ENCODE data around the gene LMF2. TPM values are rescaled to one million over a fixed set of nuclear protein-coding genes. Genes with fewer than 3 reads are reported as not detected.

The LMF2 gene
- total RNA-seq, 1 experiment from 2014 or later = 37.3 TPM

- Histone ChIP-seq H3K4me3 (no peak overlapping the region), H3K36me3 (ENCODE audit: low read depth) (peaks cover 21% of the 10 kb centered on the region; the same call in 1 of the 2 replicates), H3K79me2 (ENCODE audit: low read depth) (peaks cover 37% of the 10 kb centered on the region), H3K27me3 (ENCODE audit: insufficient read depth, low read depth) (no peaks in the 10 kb centered on the region), H3K4me2 (no peak overlapping the region), H3K4me1 (replicated peaks; ENCODE audit: insufficient read depth) (no peaks in the 10 kb centered on the region), H2AFZ (no peak overlapping the region), H4K20me1 (ENCODE audit: insufficient read depth) (peaks cover 22% of the 10 kb centered on the region), H3K27ac (no peak overlapping the region), H3K9me3 (ENCODE audit: insufficient read depth, low read depth) (no peaks in the 10 kb centered on the region), H3F3A (ENCODE audit: insufficient read depth, low read depth) (peaks cover 5% of the 10 kb centered on the region; the same call in 1 of the 2 replicates), H3K9me2 (ENCODE audit: insufficient read depth) (no peaks in the 10 kb centered on the region)
- no peak for DNase-seq
- ChIA-PET POLR2A (ENCODE audit: unreplicated experiment) (no interaction called here), CTCF (no interaction called here)
- no peak for TF ChIP-seq CTCF (conservative IDR thresholded peaks at IDR 0.05)
- no peak for TF ChIP-seq EZH2 (IDR thresholded peaks at IDR 0.05; ENCODE audit: low read depth)
- intact Hi-C loops (cut with micrococcal nuclease; ENCODE audit: unreplicated experiment) = no loop called here
- no TSS peak for BruUV-seq (replicated peaks)
These were observed 10.2 kb upstream of the LMF2 start for GRCh38 chr22:50517495-50518260.

- BruUV-seq (replicated peaks) = no TSS peak
- H4K20me1 ChIP-seq (ENCODE audit: insufficient read depth) = peaks cover 18% of the 10 kb centered on the region
- peaks cover 21% of the 10 kb centered on the region; the same call in 1 of the 2 replicates for H3K36me3 ChIP-seq (ENCODE audit: low read depth)
- H3K27me3 ChIP-seq (ENCODE audit: insufficient read depth, low read depth) = no peaks in the 10 kb centered on the region
- TF ChIP-seq CTCF (conservative IDR thresholded peaks at IDR 0.05) = no peak
- TF ChIP-seq EZH2 (IDR thresholded peaks at IDR 0.05; ENCODE audit: low read depth) = no peak
- H3K79me2 ChIP-seq (ENCODE audit: low read depth) = peaks cover 42% of the 10 kb centered on the region
- no peak overlapping the region for H3K27ac ChIP-seq
- ChIA-PET POLR2A (ENCODE audit: unreplicated experiment) (no interaction called here), CTCF (no interaction called here)
- no peak overlapping the region for H3K4me2 ChIP-seq
- H3K4me3 ChIP-seq = no peak overlapping the region
- no peak for DNase-seq
- intact Hi-C loops (cut with micrococcal nuclease; ENCODE audit: unreplicated experiment) = no loop called here
- H3K4me1 ChIP-seq (replicated peaks; ENCODE audit: insufficient read depth) = no peaks in the 10 kb centered on the region
- no peak overlapping the region for H2AFZ ChIP-seq
- peaks cover 5% of the 10 kb centered on the region; the same call in 1 of the 2 replicates for H3F3A ChIP-seq (ENCODE audit: insufficient read depth, low read depth)
- H3K9me2 ChIP-seq (ENCODE audit: insufficient read depth) = no peaks in the 10 kb centered on the region
- H3K9me3 ChIP-seq (ENCODE audit: insufficient read depth, low read depth) = no peaks in the 10 kb centered on the region
These were observed 9.4 kb upstream of the LMF2 start for GRCh38 chr22:50516891-50517290.

- Histone ChIP-seq H3K4me2 (no peak overlapping the region), H4K20me1 (ENCODE audit: insufficient read depth) (peaks cover 18% of the 10 kb centered on the region), H3K27ac (no peak overlapping the region), H3K4me3 (no peak overlapping the region), H3K27me3 (ENCODE audit: insufficient read depth, low read depth) (no peaks in the 10 kb centered on the region), H3K9me3 (ENCODE audit: insufficient read depth, low read depth) (no peaks in the 10 kb centered on the region), H3K79me2 (ENCODE audit: low read depth) (peaks cover 48% of the 10 kb centered on the region), H3K4me1 (replicated peaks; ENCODE audit: insufficient read depth) (no peaks in the 10 kb centered on the region), H3F3A (ENCODE audit: insufficient read depth, low read depth) (peaks cover 5% of the 10 kb centered on the region; the same call in 1 of the 2 replicates), H3K9me2 (ENCODE audit: insufficient read depth) (no peaks in the 10 kb centered on the region), H2AFZ (no peak overlapping the region), H3K36me3 (ENCODE audit: low read depth) (peaks cover 21% of the 10 kb centered on the region; the same call in 1 of the 2 replicates)
- BruUV-seq (replicated peaks) = no TSS peak
- TF ChIP-seq CTCF (conservative IDR thresholded peaks at IDR 0.05) = no peak
- TF ChIP-seq EZH2 (IDR thresholded peaks at IDR 0.05; ENCODE audit: low read depth) = no peak
- CTCF ChIA-PET = interaction anchor here (0.5 kb wide), 1 partner anchor 192 kb away, joined by 14 read pairs; no protein-coding TSS in a partner anchor
- intact Hi-C loops (cut with micrococcal nuclease; ENCODE audit: unreplicated experiment) = no loop called here
- POLR2A ChIA-PET (ENCODE audit: unreplicated experiment) = no interaction called here
- DNase-seq = no peak
These were observed 8.6 kb upstream of the LMF2 start for GRCh38 chr22:50516068-50516467.
